Lung (tissue), 12 donors: ENCODE measurements around the gene HACD2. TPM values are rescaled to one million over a fixed set of nuclear protein-coding genes. Genes with fewer than 3 reads are reported as not detected.

Experiments used
- ATAC-seq: fragments of 200-7000 bp; cut with Tn5 transposase; one replicate; pipeline ENCODE4 v1.9.1; 2020; ENCODE audit warnings: moderate number of reproducible peaks; ENCODE audit not compliant: insufficient read depth, low FRiP score
- DNase-seq, 3 donors: peaks; one replicate each; pipeline ENCODE4 v3.0.0-alpha.2; 2013 to 2017
- H3K27ac ChIP-seq, 2 donors: one replicate each; pipeline ENCODE4 v1.5.1; 2013; ENCODE audit warnings: mild to moderate bottlenecking in 2 of 2, moderate library complexity in 2 of 2, control low read depth in 1 of 2, inconsistent platforms in 1 of 2, low read depth in 1 of 2, low read length in 1 of 2
- H3K27me3 ChIP-seq, 3 donors: one replicate each; pipeline ENCODE4 v1.5.1; 2013; ENCODE audit warnings: low read length in 2 of 3; ENCODE audit not compliant: control insufficient read depth in 3 of 3, insufficient read depth in 3 of 3
- H3K36me3 ChIP-seq, 4 donors: one replicate each; pipeline ENCODE4 v1.5.1; 2013; ENCODE audit warnings: low read length in 4 of 4, mild to moderate bottlenecking in 1 of 4, moderate library complexity in 1 of 4; ENCODE audit not compliant: control insufficient read depth in 4 of 4, insufficient read depth in 4 of 4
- H3K4me1 ChIP-seq, 5 donors: one replicate each; pipeline ENCODE4 v1.5.1; 2013; ENCODE audit warnings: low read length in 5 of 5, mild to moderate bottlenecking in 2 of 5, moderate library complexity in 1 of 5; ENCODE audit not compliant: control insufficient read depth in 5 of 5, insufficient read depth in 5 of 5
- H3K4me3 ChIP-seq: one replicate; pipeline ENCODE4 v1.5.1; 2013; ENCODE audit warnings: mild to moderate bottlenecking, control low read depth, moderate library complexity
- H3K9ac ChIP-seq, 2 donors: one replicate each; pipeline ENCODE4 v1.5.1; 2013; ENCODE audit warnings: low read length in 2 of 2, control low read depth in 1 of 2; ENCODE audit not compliant: insufficient read depth in 1 of 2
- H3K9me3 ChIP-seq, 4 donors: one replicate each; pipeline ENCODE4 v1.5.1; 2013; ENCODE audit warnings: low read length in 3 of 4, mild to moderate bottlenecking in 1 of 4, moderate library complexity in 1 of 4; ENCODE audit not compliant: control insufficient read depth in 4 of 4, insufficient read depth in 3 of 4
- WGBS, 2 donors: extraction: QIAGEN DNeasy Blood & Tissue Kit; methylation state at CpG; one replicate each; pipeline ENCODE4 v1.1.7; 2013; 5-methylcytosine and 5-hydroxymethylcytosine counted together
- polyA plus RNA-seq, 2 donors: library from polyadenylated mRNA; stranded (reverse); fragments of 200-250 nt; gene quantifications; one replicate each; pipeline ENCODE4 v1.2.1, GENCODE V29; 2013
- total RNA-seq, 2 donors: library from RNA; depleted of rRNA in 1 of 2; stranded (reverse); fragments of >200 nt in 1 of 2; gene quantifications; one replicate each; pipeline ENCODE4 v1.2.1, GENCODE V29; 2014 to 2021
- TF ChIP-seq, protein P1 (sequence below): IDR thresholded peaks from 2 replicates; pipeline ENCODE4 v1.5.1; 2012; ENCODE audit warnings: mild to moderate bottlenecking; ENCODE audit errors: control extremely low read depth, extremely low read depth
- donor health status: control.
- donor health status: control.
- donor health status: Bipolar disorder and iron deficiency.
- donor health status: healthy.
- donor health status: DM: yes; HTN: yes; CAD: no.

HACD2 gene
- total and polyA plus RNA-seq, 4 donors, result 17.1 to 40.7 (median 28.2) TPM

GRCh38 chr3:123543950-123544349 lies 40.9 kb downstream of the HACD2 start:
- 92 to 93% methylated on average over 6 of the region's 6 CpGs for whole genome bisulfite sequencing, 2 donors
- TF ChIP-seq, protein P1, sequence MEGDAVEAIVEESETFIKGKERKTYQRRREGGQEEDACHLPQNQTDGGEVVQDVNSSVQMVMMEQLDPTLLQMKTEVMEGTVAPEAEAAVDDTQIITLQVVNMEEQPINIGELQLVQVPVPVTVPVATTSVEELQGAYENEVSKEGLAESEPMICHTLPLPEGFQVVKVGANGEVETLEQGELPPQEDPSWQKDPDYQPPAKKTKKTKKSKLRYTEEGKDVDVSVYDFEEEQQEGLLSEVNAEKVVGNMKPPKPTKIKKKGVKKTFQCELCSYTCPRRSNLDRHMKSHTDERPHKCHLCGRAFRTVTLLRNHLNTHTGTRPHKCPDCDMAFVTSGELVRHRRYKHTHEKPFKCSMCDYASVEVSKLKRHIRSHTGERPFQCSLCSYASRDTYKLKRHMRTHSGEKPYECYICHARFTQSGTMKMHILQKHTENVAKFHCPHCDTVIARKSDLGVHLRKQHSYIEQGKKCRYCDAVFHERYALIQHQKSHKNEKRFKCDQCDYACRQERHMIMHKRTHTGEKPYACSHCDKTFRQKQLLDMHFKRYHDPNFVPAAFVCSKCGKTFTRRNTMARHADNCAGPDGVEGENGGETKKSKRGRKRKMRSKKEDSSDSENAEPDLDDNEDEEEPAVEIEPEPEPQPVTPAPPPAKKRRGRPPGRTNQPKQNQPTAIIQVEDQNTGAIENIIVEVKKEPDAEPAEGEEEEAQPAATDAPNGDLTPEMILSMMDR, result no peak
- DNase-seq (no peak), ATAC-seq (no peak)
- peaks cover 0 to 26% (median 0%) of the 10 kb centered on the region in 5 donors for H3K4me1 ChIP-seq
- H3K27me3 ChIP-seq, result no peaks in the 10 kb centered on the region
- no peak overlapping the region for H3K27ac ChIP-seq
- no peaks in the 10 kb centered on the region for H3K9me3 ChIP-seq
- H3K9ac ChIP-seq, result no peak overlapping the region
- no peaks in the 10 kb centered on the region for H3K36me3 ChIP-seq
- H3K4me3 ChIP-seq, result no peak overlapping the region

DNA sequence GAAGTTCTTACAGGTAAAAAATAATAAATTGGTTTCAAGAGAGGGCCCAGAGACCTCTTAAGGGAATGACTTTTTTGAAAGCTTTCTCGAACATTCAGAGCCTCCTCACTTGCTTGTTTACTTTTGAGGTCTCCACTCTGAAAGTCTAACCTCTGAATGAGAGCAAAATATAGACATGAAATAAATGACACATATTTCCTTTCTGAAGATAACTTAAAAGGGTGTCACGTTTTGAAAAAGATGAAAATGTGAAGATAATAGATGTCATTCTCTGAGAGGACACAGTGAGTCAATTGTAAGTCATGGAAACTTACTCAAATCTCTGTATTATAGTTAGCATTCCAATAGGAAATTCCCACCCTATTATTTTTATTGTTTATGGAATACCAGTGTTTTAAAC lies 44.6 kb downstream of the HACD2 start:
- DNase-seq (no peak), ATAC-seq (no peak)
- 34 to 62% methylated on average over 2 of the region's 2 CpGs for WGBS, 2 donors
- H3K9ac ChIP-seq, result no peak overlapping the region
- H3K36me3 ChIP-seq, result no peaks in the 10 kb centered on the region
- H3K4me1 ChIP-seq, result peaks cover 0 to 3% (median 0%) of the 10 kb centered on the region in 5 donors
- H3K27ac ChIP-seq, result no peak overlapping the region
- H3K9me3 ChIP-seq, result no peaks in the 10 kb centered on the region
- H3K4me3 ChIP-seq, result no peak overlapping the region
- H3K27me3 ChIP-seq, result no peaks in the 10 kb centered on the region
- TF ChIP-seq, protein P1, result no peak

- WGBS, 2 donors, result 87 to 90% methylated on average over 5 of the region's 5 CpGs
- TF ChIP-seq, protein P1, result no peak
Measured at GRCh38 chr3:123536153-123536895, 48.5 kb downstream of the HACD2 start.

More at GRCh38 chr3:123536153-123536895, 48.5 kb downstream of the HACD2 start:
- Histone ChIP-seq H3K36me3 (no peaks in the 10 kb centered on the region), H3K27ac (no peak overlapping the region), H3K9ac (no peak overlapping the region), H3K27me3 (no peaks in the 10 kb centered on the region), H3K4me3 (no peak overlapping the region), H3K4me1 (peaks cover 0 to 7% (median 3%) of the 10 kb centered on the region in 5 donors), H3K9me3 (no peaks in the 10 kb centered on the region)
- DNase-seq (no peak), ATAC-seq (no peak)
